HG03066 (cell line): ENCODE results near the gene LAMB4.
"Not testable (repeated sequence)": the region's sequence is repeated elsewhere in the genome, so short reads cannot be mapped to it uniquely, and the experiment has no call there.

Source experiments
- ATAC-seq: cut with Tn5 transposase; IDR thresholded peaks from one replicate; pipeline ENCODE4 v1.9.1; 2021; ENCODE audit warnings: low read depth; ENCODE audit not compliant: unreplicated experiment

LAMB4 gene

DNA sequence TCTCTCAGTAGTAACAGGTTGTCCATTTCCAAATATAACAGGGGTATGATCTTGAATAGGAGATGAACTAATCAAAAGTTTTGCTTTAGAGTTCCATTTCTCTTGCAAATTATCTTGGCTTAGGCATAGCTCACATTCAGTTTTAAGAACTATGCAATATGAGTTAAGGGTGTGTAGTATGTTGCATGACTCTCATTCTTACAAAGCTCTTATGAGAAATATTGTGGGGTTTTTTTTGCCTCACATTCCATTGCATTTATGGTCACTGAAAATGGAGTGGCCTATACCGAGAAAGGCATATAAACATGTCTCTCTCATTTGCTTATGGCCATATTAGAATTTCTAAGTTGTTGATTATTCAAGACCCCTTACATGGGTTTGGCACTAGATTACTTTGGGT, 78.7 kb downstream of the LAMB4 start:
- ATAC-seq, result no peak

- no peak for ATAC-seq
Measured at GRCh38 chr7:108049962-108050361, 80.2 kb downstream of the LAMB4 start.

DNA sequence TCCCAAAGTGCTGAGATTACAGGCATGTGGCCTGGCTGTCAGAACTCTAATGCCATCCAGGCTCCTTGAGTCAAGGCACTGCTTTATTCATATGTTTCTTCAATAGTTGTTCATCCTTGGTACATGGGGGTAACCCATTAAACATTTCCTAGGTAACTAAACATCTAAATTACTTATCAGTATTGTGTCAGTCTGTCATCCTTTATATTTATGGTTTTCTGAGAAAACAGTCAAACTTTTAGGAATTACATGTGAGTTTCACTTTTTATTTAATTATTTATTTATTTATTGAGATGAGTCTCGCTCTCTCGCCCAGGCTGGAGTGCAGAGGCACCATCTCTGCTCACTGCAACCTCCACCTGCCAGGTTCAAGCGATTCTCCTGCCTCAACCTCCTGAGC, 81.7 kb downstream of the LAMB4 start:
- ATAC-seq, result no peak

DNA sequence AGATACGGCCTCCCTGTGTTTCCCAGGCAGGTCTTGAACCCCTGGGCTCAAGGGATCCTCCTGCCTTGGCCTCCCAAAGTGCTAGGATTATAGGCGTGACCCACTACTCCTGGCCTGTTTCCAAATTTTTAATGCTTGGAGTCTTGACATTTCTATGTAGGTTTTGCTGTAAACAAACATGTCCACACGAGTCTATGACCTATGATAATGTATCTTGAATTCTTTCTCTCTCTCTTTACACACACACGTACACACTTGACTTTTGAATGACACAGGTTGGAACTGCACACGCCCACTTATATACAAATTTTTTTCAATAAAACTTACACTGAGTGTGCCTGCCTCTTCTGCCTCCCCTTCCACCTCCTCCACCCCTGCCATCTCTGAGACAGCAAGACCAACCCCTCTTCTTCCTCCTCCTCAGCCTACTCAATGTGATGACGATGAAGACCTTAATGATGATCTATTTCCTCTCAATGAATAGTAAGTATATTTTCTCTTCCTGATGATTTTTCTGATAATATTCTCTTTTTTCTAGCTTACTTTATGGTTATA, 83.1 kb downstream of the LAMB4 start:
- ATAC-seq, result no peak

GRCh38 chr7:108045669-108046068, 84.5 kb downstream of the LAMB4 start:
- no peak for ATAC-seq

DNA sequence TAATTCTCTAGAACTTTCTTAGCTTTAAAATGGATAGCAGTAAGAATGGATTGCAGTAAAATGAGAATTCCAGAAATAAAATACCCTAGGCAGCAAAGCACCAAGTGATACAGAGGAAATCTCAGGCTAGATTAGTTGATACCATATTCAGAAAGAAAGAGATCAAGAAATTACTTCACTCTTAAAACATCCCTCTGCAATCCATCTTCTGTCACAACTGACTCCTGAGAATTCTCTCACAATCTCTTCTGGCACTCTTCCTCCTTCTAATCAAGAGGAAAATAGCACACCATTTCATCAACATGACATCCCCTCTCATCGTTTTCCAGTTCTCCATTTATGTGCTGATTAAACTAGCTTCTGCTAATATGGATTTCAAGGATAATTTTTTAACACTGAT, 85.0 kb downstream of the LAMB4 start:
- no peak for ATAC-seq

GRCh38 chr7:108044345-108044744, 85.8 kb downstream of the LAMB4 start:
- no peak for ATAC-seq

DNA sequence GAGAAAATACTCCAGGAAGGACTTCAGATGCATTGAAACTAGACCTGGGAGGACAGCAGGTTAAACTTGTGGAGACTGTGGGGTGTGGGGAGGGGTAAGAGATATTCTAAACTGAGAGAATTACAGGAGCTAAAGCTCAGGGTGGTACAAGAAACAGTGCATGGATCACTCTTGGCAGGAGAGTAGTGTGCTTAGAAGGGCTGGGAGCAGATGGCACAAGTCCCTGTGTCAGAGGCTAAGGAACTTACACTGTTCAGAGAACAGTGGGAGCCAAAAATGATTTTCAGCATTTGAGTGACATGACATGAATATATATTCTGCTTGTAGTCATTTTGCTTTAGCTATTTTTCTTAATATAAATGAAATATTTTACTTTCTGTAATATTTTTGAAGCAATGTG, 91.2 kb downstream of the LAMB4 start:
- no peak for ATAC-seq

DNA sequence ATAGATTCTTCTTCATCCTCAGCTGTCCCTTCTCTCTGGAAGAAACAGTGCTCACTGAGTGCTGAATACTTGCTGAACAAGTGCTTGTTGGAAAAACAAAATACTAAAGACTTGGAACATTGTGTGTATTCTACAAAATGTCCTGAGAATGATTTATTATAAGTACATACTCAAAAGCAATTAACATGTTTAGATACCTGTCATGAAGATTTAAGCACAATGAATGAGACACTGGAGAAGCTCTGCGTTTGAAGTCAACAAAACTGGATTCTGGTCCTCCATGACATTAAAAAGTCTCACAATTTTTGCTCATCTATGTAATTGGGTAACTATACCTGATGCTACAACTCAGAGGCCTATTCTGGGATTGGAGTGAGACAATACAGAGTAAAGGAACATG, 92.4 kb downstream of the LAMB4 start:
- no peak for ATAC-seq

GRCh38 chr7:108037140-108037539, 93.0 kb downstream of the LAMB4 start:
- no peak for ATAC-seq

DNA sequence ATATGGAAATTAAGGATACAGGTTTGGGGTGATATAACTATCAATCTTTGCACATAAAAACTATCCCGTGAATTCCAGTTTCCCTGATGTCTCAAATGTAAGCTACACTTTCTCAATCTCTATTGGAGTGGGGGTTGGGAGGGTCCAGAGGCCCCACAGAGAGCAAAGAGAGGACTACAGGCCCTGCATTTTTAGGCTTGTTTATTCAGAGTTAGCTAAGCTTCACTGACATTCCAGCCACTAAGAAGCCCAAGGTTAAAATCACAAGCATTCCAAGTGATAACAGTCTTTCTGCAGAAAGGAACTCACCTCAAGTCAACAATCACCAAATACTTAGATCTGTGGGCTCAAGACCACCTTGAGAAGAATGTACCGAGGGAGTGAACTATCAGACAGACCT, 95.6 kb downstream of the LAMB4 start:
- ATAC-seq, result no peak

GRCh38 chr7:108033776-108034497, 96.2 kb downstream of the LAMB4 start:
- ATAC-seq, result no peak

DNA sequence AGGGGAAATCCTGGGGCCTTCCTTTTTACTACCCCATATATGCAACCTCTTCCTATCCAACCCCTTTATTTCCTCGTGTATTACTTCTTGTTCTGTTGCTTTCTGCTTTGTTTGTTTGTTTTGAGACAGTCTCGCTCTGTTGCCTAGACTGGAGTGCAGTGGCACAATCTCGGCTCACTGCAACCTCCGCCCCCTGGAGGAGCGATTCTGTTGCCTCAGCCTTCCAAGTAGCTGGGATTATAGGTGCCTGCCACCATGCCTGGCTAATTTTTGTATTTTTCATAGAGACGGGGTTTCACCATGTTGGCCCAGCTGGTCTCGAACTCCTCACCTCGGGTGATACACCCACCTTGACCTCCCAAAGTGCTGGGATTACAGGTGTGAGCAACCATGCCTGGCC, 96.9 kb downstream of the LAMB4 start:
- not testable (repeated sequence) for ATAC-seq

DNA sequence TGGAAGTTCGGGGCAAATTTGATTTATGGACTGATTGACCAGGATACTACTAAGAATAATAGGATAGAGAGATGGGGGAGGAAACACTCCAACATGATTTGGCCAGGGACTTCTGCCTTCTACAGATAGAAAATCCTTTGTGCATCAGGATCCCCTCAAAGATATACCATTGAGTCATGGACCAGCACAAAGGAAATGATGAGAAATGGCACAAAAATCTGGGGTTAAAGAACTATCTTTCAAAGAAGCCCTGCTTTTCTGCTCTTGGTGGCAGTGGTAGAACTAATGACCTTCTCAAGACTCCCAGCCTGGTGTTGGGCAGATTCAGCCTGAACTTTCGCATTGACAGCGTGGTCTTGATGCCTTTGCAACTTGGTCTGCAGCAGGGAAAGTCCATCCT, 99.6 kb downstream of the LAMB4 start:
- no peak for ATAC-seq

DNA sequence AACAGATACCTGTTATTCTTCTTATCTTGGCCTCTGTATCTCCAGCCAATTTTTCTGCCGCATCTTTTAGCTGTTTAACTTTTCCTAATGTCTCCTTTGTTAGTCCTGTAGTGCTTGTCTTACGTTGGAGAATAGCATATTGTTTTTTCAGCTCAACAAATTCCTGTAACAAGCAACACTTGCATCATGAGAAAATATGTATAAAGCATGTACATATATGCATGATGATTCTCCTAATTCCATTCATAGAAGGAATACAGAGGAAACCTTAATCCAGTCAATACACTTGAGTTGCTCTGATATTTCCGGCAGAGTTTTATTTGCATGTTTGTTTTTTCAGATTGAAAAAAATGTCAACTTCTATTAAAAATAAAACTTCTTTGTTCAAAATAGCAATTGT, 101.1 kb downstream of the LAMB4 start:
- no peak for ATAC-seq

DNA sequence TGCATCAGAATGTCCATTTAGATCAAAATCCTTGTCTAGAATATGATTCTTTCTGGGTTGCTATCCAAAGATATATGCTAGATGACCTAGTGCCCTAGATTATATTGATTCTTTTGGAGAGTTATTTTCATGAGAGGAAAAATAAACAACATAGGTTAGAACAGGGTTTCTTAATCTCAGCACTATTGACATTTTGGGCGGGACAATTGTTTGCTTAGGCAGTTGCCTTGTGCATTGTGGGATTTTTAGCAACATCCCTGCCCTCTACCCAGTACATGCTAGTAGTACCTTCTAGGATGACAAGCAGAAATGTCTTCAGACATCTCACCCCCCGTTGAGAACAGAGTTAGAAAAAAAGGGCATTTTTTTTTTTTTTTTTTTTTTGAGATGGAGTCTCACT, 102.0 kb downstream of the LAMB4 start:
- ATAC-seq, result no peak

- no peak for ATAC-seq
Measured at GRCh38 chr7:108027239-108027638, 102.9 kb downstream of the LAMB4 start.

DNA sequence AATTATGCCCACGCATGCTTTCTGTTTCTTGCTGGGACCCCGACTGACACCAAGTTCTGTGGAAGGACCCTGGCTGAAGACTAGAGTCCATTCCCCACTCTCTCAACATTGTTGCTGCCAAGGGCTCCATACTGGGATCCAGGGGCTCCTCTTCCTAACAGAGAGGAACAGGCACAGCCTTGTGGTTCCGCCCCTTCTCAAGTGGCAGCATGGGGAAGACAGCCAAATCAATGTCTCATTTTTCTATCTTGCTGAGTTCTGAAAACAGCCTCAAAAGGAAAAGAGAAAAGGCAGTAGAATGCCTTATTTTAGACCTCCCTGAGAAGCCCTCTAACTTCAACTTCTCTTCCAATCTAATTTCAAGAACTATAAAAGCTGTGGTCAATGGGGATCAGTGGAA, 103.5 kb downstream of the LAMB4 start:
- no peak for ATAC-seq

DNA sequence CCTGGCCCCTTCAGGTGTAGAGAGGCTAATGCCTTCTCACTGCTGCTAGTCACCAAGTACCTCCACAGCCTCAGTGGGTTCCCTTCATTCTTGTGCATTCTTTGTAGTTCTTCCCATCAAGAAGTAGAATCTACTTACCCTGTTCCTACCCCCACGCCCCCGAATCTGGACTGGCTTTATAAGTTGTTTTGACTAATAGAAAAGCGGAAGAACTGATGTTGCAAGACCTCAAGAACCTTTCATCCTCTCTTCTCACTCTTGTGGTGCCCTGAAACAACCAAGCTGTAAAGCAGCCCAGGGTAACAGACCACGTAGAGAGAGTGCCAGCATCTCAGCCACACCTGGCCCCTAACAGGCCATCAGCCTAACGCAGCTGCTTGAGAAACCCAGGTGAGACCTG, 104.0 kb downstream of the LAMB4 start:
- no peak for ATAC-seq

GRCh38 chr7:108024538-108024937, 105.6 kb downstream of the LAMB4 start:
- ATAC-seq, result no peak

DNA sequence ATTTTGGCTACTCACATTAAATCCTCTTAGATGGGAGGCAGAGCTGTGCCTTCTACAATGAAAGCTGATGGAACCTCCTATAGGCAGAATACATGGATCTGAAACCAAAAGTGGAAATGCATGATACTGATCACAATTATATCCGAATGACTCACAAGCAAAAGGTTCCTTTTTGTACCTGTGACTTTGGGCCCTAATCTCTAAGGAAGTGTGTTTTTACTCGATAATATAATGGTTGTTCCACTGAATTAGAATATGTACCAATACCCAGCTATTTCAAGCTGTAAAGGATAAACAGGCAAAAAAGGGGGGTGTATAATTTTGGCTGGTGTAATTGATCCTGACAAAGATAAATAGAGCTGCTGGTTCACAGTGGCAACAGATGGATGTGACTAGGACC, 109.6 kb downstream of the LAMB4 start:
- ATAC-seq, result no peak

DNA sequence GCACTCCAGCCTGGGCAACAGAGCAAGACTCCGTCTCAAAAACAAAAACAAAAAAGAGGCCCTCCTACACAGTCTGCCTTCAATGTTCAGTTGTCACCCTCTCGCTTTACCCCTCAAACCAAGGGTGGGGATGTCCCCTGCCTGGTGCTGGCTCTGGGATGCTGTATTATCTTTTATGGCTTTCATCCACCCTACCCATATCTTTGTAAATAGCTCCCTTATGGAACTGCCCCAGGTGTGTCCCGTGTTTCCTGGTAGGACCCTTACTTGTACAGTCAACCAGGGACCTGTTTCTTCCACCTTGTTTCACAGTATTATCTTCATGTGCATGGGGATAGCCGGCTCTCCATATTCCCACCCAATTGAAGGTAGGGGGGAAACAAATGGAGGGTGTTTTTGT, 111.5 kb downstream of the LAMB4 start:
- no peak for ATAC-seq

DNA sequence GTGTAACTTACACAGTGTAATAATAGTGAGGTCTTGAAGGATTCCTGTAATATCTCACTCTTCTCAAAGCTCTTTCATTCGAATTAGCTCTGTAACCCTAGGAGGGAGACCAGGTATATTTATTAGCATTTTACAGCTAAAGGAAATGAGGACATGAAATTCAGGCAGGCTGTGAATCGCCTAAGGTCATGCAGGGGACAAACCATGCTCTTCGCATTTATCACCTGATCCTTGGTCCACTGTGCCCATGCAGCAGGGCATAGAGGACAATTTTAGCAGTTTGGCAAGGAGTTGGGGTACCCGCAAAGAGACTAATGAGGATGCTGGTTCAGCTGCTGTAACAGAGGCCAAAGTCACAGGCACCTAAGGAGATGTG, 112.4 kb downstream of the LAMB4 start:
- ATAC-seq, result no peak
